ENCODE results near the gene CD300LB. TPM values are rescaled to one million over a fixed set of nuclear protein-coding genes. Genes with fewer than 3 reads are reported as not detected.

The CD300LB gene
- total and polyA plus RNA-seq, 10 of the 15 experiments (the other 5 are each of a cell fraction or from before 2014, with no cell fraction given) = 0.08 to 0.57 (median 0.25) TPM; not detected in 4

DNA sequence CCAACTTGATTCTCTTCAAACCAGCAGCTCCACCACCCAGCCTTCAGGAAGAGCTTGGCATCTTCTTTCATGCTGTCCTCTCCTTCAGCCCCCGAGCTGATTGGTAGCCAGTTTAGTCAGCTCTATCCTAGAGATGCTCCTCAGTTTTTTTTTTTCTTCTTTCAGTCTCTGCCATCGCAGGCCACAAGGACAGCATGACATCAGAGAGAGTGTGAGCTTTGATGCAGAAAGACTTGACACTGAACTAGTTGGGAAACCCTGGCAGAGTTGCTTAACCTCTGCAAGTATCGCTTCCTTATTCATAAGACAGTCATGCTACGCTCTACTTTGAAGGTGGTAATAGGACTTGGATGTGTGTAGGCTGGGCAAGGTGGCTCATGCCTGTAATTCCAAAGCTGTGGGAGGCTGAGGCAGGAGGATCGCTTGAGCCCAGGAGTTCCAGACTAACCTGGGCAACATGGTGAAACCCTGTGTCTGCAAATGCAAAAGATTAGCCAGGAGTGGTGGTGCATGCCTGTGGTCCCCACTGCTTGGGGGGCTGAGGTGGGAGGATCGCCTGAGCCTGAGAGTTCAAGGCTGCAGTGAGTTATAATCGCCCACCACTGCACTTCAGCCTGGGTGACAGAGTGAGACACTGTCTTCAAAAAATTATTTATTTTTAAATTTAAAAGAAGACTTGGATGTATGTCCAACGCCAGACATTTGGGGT lies 2.6 kb downstream of the CD300LB start (continued):
- TF ChIP-seq PAX5 (IDR thresholded peaks at IDR 0.05; ENCODE audit: borderline replicate concordance, low read depth, low read length) (peak; percentile 58; the same call in 1 of the 2 replicates), SMARCA5 (IDR thresholded peaks at IDR 0.05) (no peak), MTA2 (IDR thresholded peaks at IDR 0.05; ENCODE audit: low read depth) (peak; percentile 79), BCL11A (IDR thresholded peaks at IDR 0.05; ENCODE audit: low read depth, low read length) (peak; percentile 77), BACH1 (IDR thresholded peaks at IDR 0.05; ENCODE audit: borderline replicate concordance) (no peak), CHD4 (IDR thresholded peaks at IDR 0.05) (no peak), CEBPB (IDR thresholded peaks at IDR 0.05; ENCODE audit: borderline replicate concordance in 1 of 2, low read depth in 2 of 2, low read length in 2 of 2) (peak; percentile 34 to 71; a peak in 1 of 4 replicates), MXI1 (IDR thresholded peaks at IDR 0.05; ENCODE audit: low read depth, low read length) (no peak), CBFB (IDR thresholded peaks at IDR 0.05; ENCODE audit: low read depth) (no peak), DPF2 (IDR thresholded peaks at IDR 0.05) (peak; percentile 83; the same call in 1 of the 2 replicates), ZBED1 (IDR thresholded peaks at IDR 0.05; ENCODE audit: borderline replicate concordance) (no peak), ZBTB33 (IDR thresholded peaks at IDR 0.05) (no peak), HDAC2 (IDR thresholded peaks at IDR 0.05) (no peak), MEF2B (IDR thresholded peaks at IDR 0.05; ENCODE audit: partially characterized antibody, poor library complexity, severe bottlenecking) (no peak), MYB (IDR thresholded peaks at IDR 0.05; ENCODE audit: borderline replicate concordance, low read depth, low read length) (no peak), RBBP5 (conservative IDR thresholded peaks at IDR 0.05) (no peak), HSF1 (IDR thresholded peaks at IDR 0.05; ENCODE audit: low read depth, low read length) (no peak), STAT3 (IDR thresholded peaks at IDR 0.05; ENCODE audit: low read depth, low read length) (no peak), PML (IDR thresholded peaks at IDR 0.05; ENCODE audit: low read length) (no peak), TCF7 (IDR thresholded peaks at IDR 0.05; ENCODE audit: borderline replicate concordance) (no peak), CBX3 (IDR thresholded peaks at IDR 0.05; ENCODE audit: borderline replicate concordance, low read depth) (no peak), WRNIP1 (IDR thresholded peaks at IDR 0.05; ENCODE audit: borderline replicate concordance, low read depth, low read length) (no peak)
- TF ChIP-seq, protein P1, sequence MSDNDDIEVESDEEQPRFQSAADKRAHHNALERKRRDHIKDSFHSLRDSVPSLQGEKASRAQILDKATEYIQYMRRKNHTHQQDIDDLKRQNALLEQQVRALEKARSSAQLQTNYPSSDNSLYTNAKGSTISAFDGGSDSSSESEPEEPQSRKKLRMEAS (IDR thresholded peaks at IDR 0.05; ENCODE audit: low read depth, low read length) = no peak
- TF ChIP-seq, protein P2, sequence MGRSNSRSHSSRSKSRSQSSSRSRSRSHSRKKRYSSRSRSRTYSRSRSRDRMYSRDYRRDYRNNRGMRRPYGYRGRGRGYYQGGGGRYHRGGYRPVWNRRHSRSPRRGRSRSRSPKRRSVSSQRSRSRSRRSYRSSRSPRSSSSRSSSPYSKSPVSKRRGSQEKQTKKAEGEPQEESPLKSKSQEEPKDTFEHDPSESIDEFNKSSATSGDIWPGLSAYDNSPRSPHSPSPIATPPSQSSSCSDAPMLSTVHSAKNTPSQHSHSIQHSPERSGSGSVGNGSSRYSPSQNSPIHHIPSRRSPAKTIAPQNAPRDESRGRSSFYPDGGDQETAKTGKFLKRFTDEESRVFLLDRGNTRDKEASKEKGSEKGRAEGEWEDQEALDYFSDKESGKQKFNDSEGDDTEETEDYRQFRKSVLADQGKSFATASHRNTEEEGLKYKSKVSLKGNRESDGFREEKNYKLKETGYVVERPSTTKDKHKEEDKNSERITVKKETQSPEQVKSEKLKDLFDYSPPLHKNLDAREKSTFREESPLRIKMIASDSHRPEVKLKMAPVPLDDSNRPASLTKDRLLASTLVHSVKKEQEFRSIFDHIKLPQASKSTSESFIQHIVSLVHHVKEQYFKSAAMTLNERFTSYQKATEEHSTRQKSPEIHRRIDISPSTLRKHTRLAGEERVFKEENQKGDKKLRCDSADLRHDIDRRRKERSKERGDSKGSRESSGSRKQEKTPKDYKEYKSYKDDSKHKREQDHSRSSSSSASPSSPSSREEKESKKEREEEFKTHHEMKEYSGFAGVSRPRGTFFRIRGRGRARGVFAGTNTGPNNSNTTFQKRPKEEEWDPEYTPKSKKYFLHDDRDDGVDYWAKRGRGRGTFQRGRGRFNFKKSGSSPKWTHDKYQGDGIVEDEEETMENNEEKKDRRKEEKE (IDR thresholded peaks at IDR 0.05) = no peak

All from GM12878 (cell line).